ENCODE measurements around the gene KIF6.
"Not testable (repeated sequence)": the region's sequence is repeated elsewhere in the genome, so short reads cannot be mapped to it uniquely, and the experiment has no call there.

KIF6 gene

GRCh38 chr6:39752835-39753724 is 27.9 kb upstream of the KIF6 start:
- no peak for FAIRE-seq
- TF ChIP-seq POLR2A (IDR thresholded peaks at IDR 0.05; ENCODE audit: low read depth, low read length): no peak
- DNase-seq (ENCODE audit: insufficient read length, low spot score): no peak

- DNase-seq (ENCODE audit: insufficient read length, low spot score) (no peak), FAIRE-seq (no peak)
- no peak for TF ChIP-seq POLR2A (IDR thresholded peaks at IDR 0.05; ENCODE audit: low read depth, low read length)
Observed at GRCh38 chr6:39746795-39747194, 21.6 kb upstream of the KIF6 start.

- no peak for TF ChIP-seq POLR2A (IDR thresholded peaks at IDR 0.05; ENCODE audit: low read depth, low read length)
- DNase-seq (ENCODE audit: insufficient read length, low spot score) (no peak), FAIRE-seq (no peak)
Observed at GRCh38 chr6:39733704-39734103, 8.5 kb upstream of the KIF6 start.

GRCh38 chr6:39731565-39731964 is 6.4 kb upstream of the KIF6 start:
- DNase-seq (ENCODE audit: insufficient read length, low spot score): no peak
- FAIRE-seq: no peak
- TF ChIP-seq POLR2A (IDR thresholded peaks at IDR 0.05; ENCODE audit: low read depth, low read length): no peak

GRCh38 chr6:39729945-39730344 is 4.7 kb upstream of the KIF6 start:
- DNase-seq (ENCODE audit: insufficient read length, low spot score) (no peak), FAIRE-seq (no peak)
- TF ChIP-seq POLR2A (IDR thresholded peaks at IDR 0.05; ENCODE audit: low read depth, low read length): no peak

GRCh38 chr6:39725632-39725997 is 407 bp upstream of the KIF6 start:
- TF ChIP-seq POLR2A (IDR thresholded peaks at IDR 0.05; ENCODE audit: low read depth, low read length): no peak
- no peak for DNase-seq (ENCODE audit: insufficient read length, low spot score)
- FAIRE-seq: no peak

- not testable (repeated sequence) for DNase-seq (ENCODE audit: insufficient read length, low spot score); FAIRE-seq
Observed at GRCh38 chr6:39723350-39723749, 1.9 kb downstream of the KIF6 start.

- DNase-seq (ENCODE audit: insufficient read length, low spot score): no peak
- no peak for FAIRE-seq
- TF ChIP-seq POLR2A (IDR thresholded peaks at IDR 0.05; ENCODE audit: low read depth, low read length): no peak
Observed at GRCh38 chr6:39714802-39715201, 10.4 kb downstream of the KIF6 start.

GRCh38 chr6:39707962-39708683 is 17.1 kb downstream of the KIF6 start:
- FAIRE-seq: no peak
- TF ChIP-seq POLR2A (IDR thresholded peaks at IDR 0.05; ENCODE audit: low read depth, low read length): no peak
- DNase-seq (ENCODE audit: insufficient read length, low spot score): no peak

- TF ChIP-seq POLR2A (IDR thresholded peaks at IDR 0.05; ENCODE audit: low read depth, low read length): no peak
- DNase-seq (ENCODE audit: insufficient read length, low spot score): no peak
- no peak for FAIRE-seq
Observed at GRCh38 chr6:39706819-39707335, 18.3 kb downstream of the KIF6 start.

GRCh38 chr6:39702265-39702664 is 22.9 kb downstream of the KIF6 start:
- no peak for TF ChIP-seq POLR2A (IDR thresholded peaks at IDR 0.05; ENCODE audit: low read depth, low read length)
- DNase-seq (ENCODE audit: insufficient read length, low spot score): no peak
- FAIRE-seq: no peak

GRCh38 chr6:39700362-39700761 is 24.8 kb downstream of the KIF6 start:
- FAIRE-seq: no peak
- no peak for TF ChIP-seq POLR2A (IDR thresholded peaks at IDR 0.05; ENCODE audit: low read depth, low read length)
- DNase-seq (ENCODE audit: insufficient read length, low spot score): no peak

- FAIRE-seq (no peak), DNase-seq (ENCODE audit: insufficient read length, low spot score) (no peak)
- no peak for TF ChIP-seq POLR2A (IDR thresholded peaks at IDR 0.05; ENCODE audit: low read depth, low read length)
Observed at GRCh38 chr6:39698789-39699188, 26.4 kb downstream of the KIF6 start.

GRCh38 chr6:39696986-39697788 is 28.0 kb downstream of the KIF6 start:
- DNase-seq (ENCODE audit: insufficient read length, low spot score) (no peak), FAIRE-seq (no peak)

More at GRCh38 chr6:39696986-39697788, 28.0 kb downstream of the KIF6 start:
- TF ChIP-seq POLR2A (IDR thresholded peaks at IDR 0.05; ENCODE audit: low read depth, low read length): no peak

All from H54 (cell line).